Suprapubic skin (tissue), 4 donors: ENCODE measurements around the gene RRM2.

Source experiments
- EP300 ChIP-seq: sonication (generic); formaldehyde crosslinking; IDR thresholded peaks from one replicate; pipeline ENCODE4 v1.6.1; 2017; ENCODE audit warnings: antibody characterized with exemption
- POLR2A ChIP-seq, 2 donors: fragments of 450-650 bp; IDR thresholded peaks; one replicate each; pipeline ENCODE4 v1.6.1; 2017; ENCODE audit warnings: antibody characterized with exemption in 2 of 2, mild to moderate bottlenecking in 2 of 2, moderate library complexity in 2 of 2
- POLR2AphosphoS5 ChIP-seq, 3 donors: sonication (generic); formaldehyde crosslinking; IDR thresholded peaks; one replicate each; pipeline ENCODE4 v1.6.1; 2017; ENCODE audit warnings: antibody characterized with exemption in 3 of 3
- TF ChIP-seq, protein P1 (sequence below), 2 donors: fragments of 200-600 bp in 1 of 2; fragments of 450-650 bp in 1 of 2; sonication (generic) in 1 of 2; IDR thresholded peaks; one replicate each; pipeline ENCODE4 v1.5.1; 2016 to 2019; ENCODE audit warnings: antibody characterized with exemption in 2 of 2, mild to moderate bottlenecking in 1 of 2, moderate library complexity in 1 of 2

DNA sequence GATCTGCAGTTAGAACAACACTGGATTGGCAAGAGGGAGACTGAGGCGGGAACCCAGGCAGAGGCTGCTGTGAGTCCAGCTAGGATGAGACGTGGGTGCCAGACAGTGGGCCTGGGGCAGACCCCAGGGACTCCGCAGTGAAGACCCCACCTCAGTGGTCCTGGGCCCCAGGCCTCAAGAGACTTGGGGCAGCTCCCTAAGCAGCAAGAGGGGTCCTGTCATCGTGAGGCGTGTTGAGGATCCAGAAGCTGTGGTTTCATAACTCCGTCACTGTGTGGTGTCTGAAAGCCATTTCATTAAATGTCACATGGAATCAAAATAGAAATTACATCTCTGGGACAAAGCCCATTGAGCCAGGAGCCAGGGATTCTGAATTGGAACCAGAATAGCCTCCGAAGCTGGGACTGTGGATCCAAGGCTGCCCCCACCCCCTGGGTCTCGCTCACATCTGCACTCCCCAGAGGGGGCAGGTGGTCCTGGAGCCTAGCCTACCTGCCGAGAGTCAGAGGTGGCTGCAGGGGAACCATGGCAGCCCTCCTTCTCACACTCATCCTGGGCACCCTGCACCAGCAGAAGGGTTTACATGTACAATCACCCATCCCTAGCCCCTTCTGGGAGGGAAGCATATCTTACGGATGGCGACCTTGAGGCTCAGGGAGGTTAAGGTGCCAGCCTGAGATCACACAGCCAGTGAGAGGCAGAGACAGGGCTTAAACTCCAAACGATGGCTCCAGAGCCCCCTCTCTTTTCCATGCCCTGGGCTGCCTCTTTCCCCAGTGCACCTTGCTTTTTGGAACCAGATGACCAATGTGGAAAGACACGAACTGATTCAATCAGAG, 23.2 kb downstream of the RRM2 start:
- TF ChIP-seq POLR2AphosphoS5 (IDR thresholded peaks at IDR 0.05) (no peak), POLR2A (IDR thresholded peaks at IDR 0.05) (no peak), EP300 (no peak)
- TF ChIP-seq, protein P1, sequence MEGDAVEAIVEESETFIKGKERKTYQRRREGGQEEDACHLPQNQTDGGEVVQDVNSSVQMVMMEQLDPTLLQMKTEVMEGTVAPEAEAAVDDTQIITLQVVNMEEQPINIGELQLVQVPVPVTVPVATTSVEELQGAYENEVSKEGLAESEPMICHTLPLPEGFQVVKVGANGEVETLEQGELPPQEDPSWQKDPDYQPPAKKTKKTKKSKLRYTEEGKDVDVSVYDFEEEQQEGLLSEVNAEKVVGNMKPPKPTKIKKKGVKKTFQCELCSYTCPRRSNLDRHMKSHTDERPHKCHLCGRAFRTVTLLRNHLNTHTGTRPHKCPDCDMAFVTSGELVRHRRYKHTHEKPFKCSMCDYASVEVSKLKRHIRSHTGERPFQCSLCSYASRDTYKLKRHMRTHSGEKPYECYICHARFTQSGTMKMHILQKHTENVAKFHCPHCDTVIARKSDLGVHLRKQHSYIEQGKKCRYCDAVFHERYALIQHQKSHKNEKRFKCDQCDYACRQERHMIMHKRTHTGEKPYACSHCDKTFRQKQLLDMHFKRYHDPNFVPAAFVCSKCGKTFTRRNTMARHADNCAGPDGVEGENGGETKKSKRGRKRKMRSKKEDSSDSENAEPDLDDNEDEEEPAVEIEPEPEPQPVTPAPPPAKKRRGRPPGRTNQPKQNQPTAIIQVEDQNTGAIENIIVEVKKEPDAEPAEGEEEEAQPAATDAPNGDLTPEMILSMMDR (IDR thresholded peaks at IDR 0.05), result no peak
